Peyer's patch (tissue), 4 donors: ENCODE results near the gene RNF220. TPM values are rescaled to one million over a fixed set of nuclear protein-coding genes. Genes with fewer than 3 reads are reported as not detected.

Experiments
- DNase-seq, 3 donors: peaks; one replicate each; pipeline ENCODE4 v3.0.0-alpha.2; 2017 to 2019
- H3K27ac ChIP-seq, 4 donors: fragments of 200-600 bp; sonication (generic); one replicate each; pipeline ENCODE4 v1.5.1; 2016 to 2019
- H3K27me3 ChIP-seq, 2 donors: fragments of 200-600 bp; sonication (generic); one replicate each; pipeline ENCODE4 v1.5.1; 2019
- H3K36me3 ChIP-seq, 3 donors: fragments of 200-600 bp; sonication (generic); one replicate each; pipeline ENCODE4 v1.5.1; 2016 to 2019
- H3K4me1 ChIP-seq, 4 donors: fragments of 200-600 bp; sonication (generic); one replicate each; pipeline ENCODE4 v1.5.1; 2016 to 2019
- H3K4me3 ChIP-seq, 4 donors: fragments of 200-600 bp; sonication (generic); 1 replicate in 3 of 4; 2 replicates in 1 of 4; pipeline ENCODE4 v1.5.1; 2016 to 2019; ENCODE audit warnings: mild to moderate bottlenecking in 1 of 4
- H3K9me3 ChIP-seq, 4 donors: fragments of 200-600 bp; sonication (generic); one replicate each; pipeline ENCODE4 v1.5.1; 2016 to 2019; ENCODE audit warnings: mild to moderate bottlenecking in 1 of 4
- POLR2A ChIP-seq, 2 donors: fragments of 450-650 bp; IDR thresholded peaks; one replicate each; pipeline ENCODE4 v1.5.1; 2017; ENCODE audit warnings: antibody characterized with exemption in 2 of 2, mild to moderate bottlenecking in 2 of 2, moderate library complexity in 2 of 2
- total RNA-seq, 4 donors: library from RNA; depleted of rRNA; stranded (reverse); fragments of >200 nt; gene quantifications; one replicate each; pipeline ENCODE4 v1.1.0, GENCODE V29; 2016
- TF ChIP-seq, protein P1 (sequence below), 6 experiments: fragments of 450-650 bp in 4 of 6; fragments of 200-600 bp in 2 of 6; sonication (generic) in 1 of 6; IDR thresholded peaks; one replicate each; pipeline ENCODE4 v1.5.1; 2017 to 2019; ENCODE audit warnings: antibody characterized with exemption in 6 of 6, mild to moderate bottlenecking in 3 of 6, moderate library complexity in 1 of 6

Gene RNF220
- total RNA-seq, 4 donors from 2014 or later: 107 to 152 (median 114) TPM

GRCh38 chr1:44505210-44505993, 100.3 kb downstream of the RNF220 start:
- no peak for DNase-seq
- H3K36me3 ChIP-seq: no peaks in the 10 kb centered on the region
- H3K9me3 ChIP-seq: no peaks in the 10 kb centered on the region
- H3K4me3 ChIP-seq: no peak overlapping the region
- no peak overlapping the region for H3K27ac ChIP-seq
- no peaks in the 10 kb centered on the region for H3K4me1 ChIP-seq
- no peak for TF ChIP-seq POLR2A (IDR thresholded peaks at IDR 0.05)
- TF ChIP-seq, protein P1, sequence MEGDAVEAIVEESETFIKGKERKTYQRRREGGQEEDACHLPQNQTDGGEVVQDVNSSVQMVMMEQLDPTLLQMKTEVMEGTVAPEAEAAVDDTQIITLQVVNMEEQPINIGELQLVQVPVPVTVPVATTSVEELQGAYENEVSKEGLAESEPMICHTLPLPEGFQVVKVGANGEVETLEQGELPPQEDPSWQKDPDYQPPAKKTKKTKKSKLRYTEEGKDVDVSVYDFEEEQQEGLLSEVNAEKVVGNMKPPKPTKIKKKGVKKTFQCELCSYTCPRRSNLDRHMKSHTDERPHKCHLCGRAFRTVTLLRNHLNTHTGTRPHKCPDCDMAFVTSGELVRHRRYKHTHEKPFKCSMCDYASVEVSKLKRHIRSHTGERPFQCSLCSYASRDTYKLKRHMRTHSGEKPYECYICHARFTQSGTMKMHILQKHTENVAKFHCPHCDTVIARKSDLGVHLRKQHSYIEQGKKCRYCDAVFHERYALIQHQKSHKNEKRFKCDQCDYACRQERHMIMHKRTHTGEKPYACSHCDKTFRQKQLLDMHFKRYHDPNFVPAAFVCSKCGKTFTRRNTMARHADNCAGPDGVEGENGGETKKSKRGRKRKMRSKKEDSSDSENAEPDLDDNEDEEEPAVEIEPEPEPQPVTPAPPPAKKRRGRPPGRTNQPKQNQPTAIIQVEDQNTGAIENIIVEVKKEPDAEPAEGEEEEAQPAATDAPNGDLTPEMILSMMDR (IDR thresholded peaks at IDR 0.05): no peak
- no peaks in the 10 kb centered on the region for H3K27me3 ChIP-seq

GRCh38 chr1:44507490-44508396, 102.7 kb downstream of the RNF220 start:
- DNase-seq: no peak
- TF ChIP-seq POLR2A (IDR thresholded peaks at IDR 0.05): no peak
- TF ChIP-seq, protein P1 (IDR thresholded peaks at IDR 0.05): no peak
- Histone ChIP-seq H3K27ac (no peak overlapping the region), H3K36me3 (no peaks in the 10 kb centered on the region), H3K27me3 (no peaks in the 10 kb centered on the region), H3K4me3 (no peak overlapping the region), H3K4me1 (no peaks in the 10 kb centered on the region), H3K9me3 (no peaks in the 10 kb centered on the region)

- Histone ChIP-seq H3K36me3 (no peaks in the 10 kb centered on the region), H3K4me3 (no peak overlapping the region), H3K27ac (no peak overlapping the region), H3K27me3 (no peaks in the 10 kb centered on the region), H3K9me3 (no peaks in the 10 kb centered on the region), H3K4me1 (no peaks in the 10 kb centered on the region)
- DNase-seq: no peak
- TF ChIP-seq, protein P1 (IDR thresholded peaks at IDR 0.05): no peak
- TF ChIP-seq POLR2A (IDR thresholded peaks at IDR 0.05): no peak
Measured at GRCh38 chr1:44508397-44508745, 103.3 kb downstream of the RNF220 start.

GRCh38 chr1:44511363-44511762, 106.3 kb downstream of the RNF220 start:
- Histone ChIP-seq H3K9me3 (no peaks in the 10 kb centered on the region), H3K4me1 (no peaks in the 10 kb centered on the region), H3K27me3 (no peaks in the 10 kb centered on the region), H3K36me3 (no peaks in the 10 kb centered on the region), H3K4me3 (no peak overlapping the region), H3K27ac (no peak overlapping the region)
- TF ChIP-seq, protein P1 (IDR thresholded peaks at IDR 0.05): no peak
- no peak for DNase-seq

- no peaks in the 10 kb centered on the region for H3K9me3 ChIP-seq
- H3K4me3 ChIP-seq: no peak overlapping the region
- TF ChIP-seq, protein P1 (IDR thresholded peaks at IDR 0.05): no peak
- TF ChIP-seq POLR2A (IDR thresholded peaks at IDR 0.05): no peak
- no peaks in the 10 kb centered on the region for H3K36me3 ChIP-seq
- no peak for DNase-seq
- H3K4me1 ChIP-seq: no peaks in the 10 kb centered on the region
- H3K27ac ChIP-seq: no peak overlapping the region
- no peaks in the 10 kb centered on the region for H3K27me3 ChIP-seq
Measured at GRCh38 chr1:44511769-44512168, 106.7 kb downstream of the RNF220 start.
